ENCODE measurements around the gene C4orf54. TPM values are rescaled to one million over a fixed set of nuclear protein-coding genes. Genes with fewer than 3 reads are reported as not detected.
A peak's percentile ranks its signal among the peaks of the same experiment; 100 is the strongest.

Gene C4orf54
- total and polyA plus RNA-seq, 10 donors, result 0.02 to 0.58 (median 0.22) TPM

DNA sequence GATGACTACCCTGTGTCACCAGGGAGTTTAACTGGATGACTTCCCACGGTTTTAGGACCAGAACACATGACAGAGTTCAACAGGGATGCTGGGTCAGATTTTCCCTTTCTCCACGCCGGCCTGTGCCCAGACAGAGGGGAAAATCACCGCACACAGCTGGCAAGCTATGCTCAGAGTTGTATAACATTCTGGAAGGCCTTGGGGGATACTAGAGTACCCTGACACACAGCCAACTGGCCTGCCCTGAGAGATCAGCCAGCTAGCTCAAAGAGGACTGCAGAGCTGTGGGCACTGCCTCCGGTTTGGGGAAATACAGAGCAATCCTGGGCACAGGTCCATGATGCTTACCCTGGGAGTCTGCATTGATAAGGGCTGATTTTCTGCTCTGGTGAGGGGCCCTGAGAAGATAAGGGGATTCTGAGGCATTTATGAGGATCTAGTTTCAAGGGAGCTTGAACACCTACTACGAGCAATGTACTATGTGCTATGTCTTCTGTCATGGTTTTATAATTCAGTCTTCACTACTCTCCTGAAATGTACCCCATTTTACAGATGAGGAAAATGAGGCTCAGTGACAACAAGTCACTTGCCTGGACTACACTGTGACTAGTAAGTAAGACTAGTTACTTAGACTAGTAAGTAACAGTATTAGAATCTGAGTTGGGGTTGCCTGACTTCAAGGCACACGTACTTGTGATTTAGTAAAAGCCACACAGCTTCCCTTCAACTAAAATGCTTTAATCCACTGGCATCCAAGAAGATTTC is 14.7 kb downstream of the C4orf54 start:
- peaks cover 0 to 14% (median 0%) of the 10 kb centered on the region in 6 donors for H3K4me1 ChIP-seq
- no peak overlapping the region for H3K27ac ChIP-seq
- H3K9me3 ChIP-seq, result no peaks in the 10 kb centered on the region
- H3K36me3 ChIP-seq, result no peaks in the 10 kb centered on the region
- intact Hi-C loops (cut with DNase I; ENCODE audit: low total_unique reads), result no loop called here
- H3K4me3 ChIP-seq, result no peak overlapping the region
- peak; percentile 79 for DNase-seq
- 57 to 86% (median 70%) methylated on average over 7 of the region's 7 CpGs for WGBS, 5 donors
- TF ChIP-seq, protein P1, sequence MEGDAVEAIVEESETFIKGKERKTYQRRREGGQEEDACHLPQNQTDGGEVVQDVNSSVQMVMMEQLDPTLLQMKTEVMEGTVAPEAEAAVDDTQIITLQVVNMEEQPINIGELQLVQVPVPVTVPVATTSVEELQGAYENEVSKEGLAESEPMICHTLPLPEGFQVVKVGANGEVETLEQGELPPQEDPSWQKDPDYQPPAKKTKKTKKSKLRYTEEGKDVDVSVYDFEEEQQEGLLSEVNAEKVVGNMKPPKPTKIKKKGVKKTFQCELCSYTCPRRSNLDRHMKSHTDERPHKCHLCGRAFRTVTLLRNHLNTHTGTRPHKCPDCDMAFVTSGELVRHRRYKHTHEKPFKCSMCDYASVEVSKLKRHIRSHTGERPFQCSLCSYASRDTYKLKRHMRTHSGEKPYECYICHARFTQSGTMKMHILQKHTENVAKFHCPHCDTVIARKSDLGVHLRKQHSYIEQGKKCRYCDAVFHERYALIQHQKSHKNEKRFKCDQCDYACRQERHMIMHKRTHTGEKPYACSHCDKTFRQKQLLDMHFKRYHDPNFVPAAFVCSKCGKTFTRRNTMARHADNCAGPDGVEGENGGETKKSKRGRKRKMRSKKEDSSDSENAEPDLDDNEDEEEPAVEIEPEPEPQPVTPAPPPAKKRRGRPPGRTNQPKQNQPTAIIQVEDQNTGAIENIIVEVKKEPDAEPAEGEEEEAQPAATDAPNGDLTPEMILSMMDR (IDR thresholded peaks at IDR 0.05 in 8 of 11, conservative IDR thresholded peaks at IDR 0.05 in 3 of 11), result no peak
- TF ChIP-seq POLR2AphosphoS5 (IDR thresholded peaks at IDR 0.05), result peak in 2 of 3 donors; percentile 21 to 44
- H3K27me3 ChIP-seq (replicated peaks in 1 of 7), result no peaks in the 10 kb centered on the region

DNA sequence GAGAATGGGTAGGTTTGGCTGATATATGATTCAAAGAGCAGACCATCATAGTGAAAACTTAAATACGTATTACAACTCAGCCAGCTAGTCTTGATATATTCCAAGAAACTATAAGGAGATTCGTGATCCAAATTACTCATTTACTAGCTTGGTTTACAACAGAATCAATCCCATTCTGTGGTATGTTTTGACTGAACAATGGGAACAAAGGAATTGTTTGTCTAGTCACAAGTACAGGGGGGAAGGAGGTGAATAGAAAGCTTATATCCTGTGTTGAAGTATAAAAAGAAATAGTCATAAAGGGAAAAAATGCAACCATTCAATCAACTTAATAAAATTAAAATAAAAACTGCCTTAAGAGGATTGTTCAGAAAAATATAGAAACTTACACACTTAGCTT is 17.0 kb downstream of the C4orf54 start:
- no peak overlapping the region for H3K4me3 ChIP-seq
- no peak for DNase-seq
- H3K9me3 ChIP-seq, result no peaks in the 10 kb centered on the region
- peaks cover 0 to 14% (median 0%) of the 10 kb centered on the region in 6 donors for H3K4me1 ChIP-seq
- WGBS, 5 donors, result 70 to 75% (median 72%) methylated on average over 2 of the region's 2 CpGs
- intact Hi-C loops (cut with DNase I; ENCODE audit: low total_unique reads), result no loop called here
- H3K27ac ChIP-seq, result no peak overlapping the region
- no peaks in the 10 kb centered on the region for H3K36me3 ChIP-seq
- TF ChIP-seq POLR2AphosphoS5 (IDR thresholded peaks at IDR 0.05) (no peak), POLR2A (IDR thresholded peaks at IDR 0.05) (no peak)
- TF ChIP-seq, protein P1 (IDR thresholded peaks at IDR 0.05 in 8 of 11, conservative IDR thresholded peaks at IDR 0.05 in 3 of 11), result no peak
- no peaks in the 10 kb centered on the region for H3K27me3 ChIP-seq (replicated peaks in 1 of 7)

DNA sequence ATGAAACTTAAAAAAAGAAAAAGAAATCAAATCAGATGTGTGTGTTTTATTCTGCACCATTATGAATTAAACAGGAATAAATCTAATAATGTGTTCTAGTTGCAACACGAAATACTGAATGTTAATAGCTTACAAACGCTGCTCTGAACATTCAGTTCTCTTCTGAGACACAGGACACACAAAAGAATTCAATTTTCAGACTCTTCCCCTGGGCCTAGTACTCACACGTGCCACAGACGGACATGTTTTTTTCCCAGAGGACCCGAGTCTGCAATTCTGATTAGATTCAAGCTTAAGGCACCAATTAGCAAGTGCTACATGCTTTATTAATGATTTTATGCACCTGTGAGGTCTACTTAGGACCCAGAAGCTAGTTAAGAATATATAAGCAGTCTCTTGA is 20.5 kb downstream of the C4orf54 start:
- DNase-seq, result no peak
- TF ChIP-seq POLR2AphosphoS5 (IDR thresholded peaks at IDR 0.05) (no peak), POLR2A (IDR thresholded peaks at IDR 0.05) (no peak)
- TF ChIP-seq, protein P1 (IDR thresholded peaks at IDR 0.05 in 8 of 11, conservative IDR thresholded peaks at IDR 0.05 in 3 of 11), result no peak
- intact Hi-C loops (cut with DNase I; ENCODE audit: low total_unique reads), result no loop called here
- H3K9me3 ChIP-seq, result no peaks in the 10 kb centered on the region
- H3K27me3 ChIP-seq (replicated peaks in 1 of 7), result no peaks in the 10 kb centered on the region
- WGBS, 5 donors, result 62 to 84% (median 74%) methylated on average over 5 of the region's 5 CpGs
- H3K4me3 ChIP-seq, result no peak overlapping the region
- no peaks in the 10 kb centered on the region for H3K4me1 ChIP-seq
- H3K36me3 ChIP-seq, result no peaks in the 10 kb centered on the region
- H3K27ac ChIP-seq, result no peak overlapping the region

DNA sequence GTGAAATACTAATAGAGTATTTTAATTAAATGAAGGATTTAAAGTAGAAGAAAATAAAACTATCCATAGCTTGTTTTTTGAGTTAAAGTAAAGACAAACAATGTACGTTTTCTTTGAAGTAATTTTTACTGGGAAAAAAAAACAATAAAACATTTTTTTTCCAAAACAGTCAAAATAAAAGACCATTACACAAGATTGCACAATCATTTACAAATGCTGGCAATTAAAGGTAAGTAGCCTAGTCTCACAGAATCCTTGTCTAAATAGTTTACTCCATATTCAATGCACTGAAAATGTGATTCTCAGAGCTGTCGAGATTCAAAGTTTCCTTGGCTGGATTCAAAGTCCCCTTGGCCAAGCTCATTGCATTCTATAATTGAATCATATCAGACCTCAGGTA is 21.2 kb downstream of the C4orf54 start:
- 81 to 91% (median 87%) methylated on average over 2 of the region's 2 CpGs for WGBS, 5 donors
- Histone ChIP-seq H3K27ac (no peak overlapping the region), H3K4me1 (no peaks in the 10 kb centered on the region), H3K9me3 (no peaks in the 10 kb centered on the region), H3K36me3 (no peaks in the 10 kb centered on the region), H3K27me3 (replicated peaks in 1 of 7) (no peaks in the 10 kb centered on the region), H3K4me3 (no peak overlapping the region)
- TF ChIP-seq, protein P1 (IDR thresholded peaks at IDR 0.05 in 8 of 11, conservative IDR thresholded peaks at IDR 0.05 in 3 of 11), result no peak
- TF ChIP-seq POLR2A (IDR thresholded peaks at IDR 0.05) (no peak), POLR2AphosphoS5 (IDR thresholded peaks at IDR 0.05) (no peak)
- intact Hi-C loops (cut with DNase I; ENCODE audit: low total_unique reads), result no loop called here
- no peak for DNase-seq
